ENCODE results near the gene PRKCQ. TPM values are rescaled to one million over a fixed set of nuclear protein-coding genes. Genes with fewer than 3 reads are reported as not detected.
"Not testable (repeated sequence)": the region's sequence is repeated elsewhere in the genome, so short reads cannot be mapped to it uniquely, and the experiment has no call there.

The PRKCQ gene
- total and polyA plus RNA-seq, 7 donors = 6.6 to 76.3 (median 33.8) TPM

GRCh38 chr10:6583447-6583846, 3.4 kb upstream of the PRKCQ start:
- peaks cover 0 to 52% of the 10 kb centered on the region in 2 donors for H3K36me3 ChIP-seq (ENCODE audit: insufficient read depth in 1 of 2, low read depth in 1 of 2)
- no peak for DNase-seq
- H3K27me3 ChIP-seq (ENCODE audit: insufficient read depth in 3 of 3, low read length in 2 of 3) = no peaks in the 10 kb centered on the region
- ATAC-seq = no peak
- 76 to 82% (median 78%) methylated on average over 10 of the region's 10 CpGs for WGBS, 3 donors
- intact Hi-C loops (cut with DNase I) = loop anchor here in 1 of 2 donors (5.0 kb wide), 1 partner anchor 86 kb away; no protein-coding TSS in a partner anchor
- no peaks in the 10 kb centered on the region for H3K9me3 ChIP-seq
- no peak for TF ChIP-seq CTCF (IDR thresholded peaks at IDR 0.05)
- no peak overlapping the region for H3K4me3 ChIP-seq
- H3K27ac ChIP-seq = peak overlapping the region; percentile 94
- peaks cover 33% of the 10 kb centered on the region for H3K4me1 ChIP-seq

- Histone ChIP-seq H3K27ac (peak overlapping the region; percentile 94), H3K36me3 (ENCODE audit: insufficient read depth in 1 of 2, low read depth in 1 of 2) (peaks cover 0 to 47% of the 10 kb centered on the region in 2 donors), H3K4me1 (peaks cover 37% of the 10 kb centered on the region)
- not testable (repeated sequence) for ATAC-seq; H3K9me3 ChIP-seq; DNase-seq; H3K27me3 ChIP-seq (ENCODE audit: insufficient read depth in 3 of 3, low read length in 2 of 3); H3K4me3 ChIP-seq
- WGBS, 3 donors = 95 to 96% (median 96%) methylated on average over 8 of the region's 8 CpGs
- intact Hi-C loops (cut with DNase I) = loop anchor here in 1 of 2 donors (5.0 kb wide), 1 partner anchor 86 kb away; no protein-coding TSS in a partner anchor
Observed at GRCh38 chr10:6582913-6583312, 2.8 kb upstream of the PRKCQ start.

GRCh38 chr10:6582298-6582697, 2.2 kb upstream of the PRKCQ start:
- peaks cover 36% of the 10 kb centered on the region for H3K4me1 ChIP-seq
- DNase-seq = no peak
- peak overlapping the region; percentile 91 for H3K4me3 ChIP-seq
- peaks cover 0 to 44% of the 10 kb centered on the region in 2 donors for H3K36me3 ChIP-seq (ENCODE audit: insufficient read depth in 1 of 2, low read depth in 1 of 2)
- peak overlapping the region; percentile 94 for H3K27ac ChIP-seq
- intact Hi-C loops (cut with DNase I) = loop anchor here in 1 of 2 donors (5.0 kb wide), 1 partner anchor 85 kb away; no protein-coding TSS in a partner anchor
- 86 to 96% (median 93%) methylated on average over 5 of the region's 5 CpGs for WGBS, 3 donors
- no peak for TF ChIP-seq CTCF (IDR thresholded peaks at IDR 0.05)
- no peak for ATAC-seq
- no peaks in the 10 kb centered on the region for H3K27me3 ChIP-seq (ENCODE audit: insufficient read depth in 3 of 3, low read length in 2 of 3)
- H3K9me3 ChIP-seq = no peaks in the 10 kb centered on the region

GRCh38 chr10:6581778-6582228, 1.7 kb upstream of the PRKCQ start:
- TF ChIP-seq CTCF (IDR thresholded peaks at IDR 0.05) = no peak
- intact Hi-C loops (cut with DNase I) = loop anchor here (2.0 to 5.0 kb wide), 2 partner anchors 67 to 85 kb away; no protein-coding TSS in a partner anchor
- 31 to 37% (median 32%) methylated on average over 7 of the region's 7 CpGs for WGBS, 3 donors

GRCh38 chr10:6581223-6581622, 1.1 kb upstream of the PRKCQ start:
- not testable (repeated sequence) for DNase-seq; H3K27me3 ChIP-seq (ENCODE audit: insufficient read depth in 3 of 3, low read length in 2 of 3); H3K9me3 ChIP-seq
- whole genome bisulfite sequencing, 3 donors = 11 to 29% (median 24%) methylated on average over 7 of the region's 7 CpGs
- H3K4me3 ChIP-seq = peak overlapping the region; percentile 91
- H3K36me3 ChIP-seq (ENCODE audit: insufficient read depth in 1 of 2, low read depth in 1 of 2) = peaks cover 0 to 35% of the 10 kb centered on the region in 2 donors
- ATAC-seq = peak in 3 of 4 donors; percentile 13 to 54 (median 23)
- H3K4me1 ChIP-seq = peaks cover 25% of the 10 kb centered on the region
- H3K27ac ChIP-seq = peak overlapping the region; percentile 94
- intact Hi-C loops (cut with DNase I) = loop anchor here (2.0 to 5.0 kb wide), 2 partner anchors 66 to 84 kb away; no protein-coding TSS in a partner anchor

More at GRCh38 chr10:6581778-6582228, 1.7 kb upstream of the PRKCQ start:
- H3K27ac ChIP-seq = peak overlapping the region; percentile 94
- peak overlapping the region; percentile 91 for H3K4me3 ChIP-seq
- ATAC-seq = peak; percentile 57 to 72 (median 58)
- peaks cover 0 to 39% of the 10 kb centered on the region in 2 donors for H3K36me3 ChIP-seq (ENCODE audit: insufficient read depth in 1 of 2, low read depth in 1 of 2)
- peaks cover 31% of the 10 kb centered on the region for H3K4me1 ChIP-seq
- no peaks in the 10 kb centered on the region for H3K9me3 ChIP-seq
- no peak for DNase-seq
- H3K27me3 ChIP-seq (ENCODE audit: insufficient read depth in 3 of 3, low read length in 2 of 3) = no peaks in the 10 kb centered on the region
